Right atrium auricular region (tissue), 2 donors: Measurements from ENCODE around the gene GAK. TPM values are rescaled to one million over a fixed set of nuclear protein-coding genes. Genes with fewer than 3 reads are reported as not detected.

Source experiments
- DNase-seq: peaks from one replicate; pipeline ENCODE4 v3.0.0-alpha.2; 2019; ENCODE audit warnings: low spot score
- H3K27ac ChIP-seq, 2 donors: fragments of 200-600 bp; sonication (generic); 1 replicate in 1 of 2; 2 replicates in 1 of 2; pipeline ENCODE4 v1.5.1; 2016 to 2019
- H3K27me3 ChIP-seq, 2 donors: fragments of 200-600 bp; sonication (generic); one replicate each; pipeline versions ENCODE4 v1.5.1 to v1.6.0; 2017 to 2019
- H3K36me3 ChIP-seq: fragments of 200-600 bp; sonication (generic); one replicate; pipeline ENCODE4 v1.5.1; 2016
- H3K4me1 ChIP-seq, 2 donors: fragments of 200-600 bp; sonication (generic); one replicate each; pipeline versions ENCODE4 v1.5.1 to v1.6.0; 2017 to 2019
- H3K4me3 ChIP-seq, 2 donors: fragments of 200-600 bp; sonication (generic); 1 replicate in 1 of 2; 2 replicates in 1 of 2; pipeline ENCODE4 v1.5.1; 2017 to 2019; ENCODE audit warnings: mild to moderate bottlenecking in 1 of 2, moderate library complexity in 1 of 2
- H3K9me3 ChIP-seq, 2 donors: fragments of 200-600 bp; sonication (generic); one replicate each; pipeline ENCODE4 v1.5.1; 2019
- total RNA-seq, 2 donors: library from RNA; depleted of rRNA; stranded (reverse); fragments of >200 nt; gene quantifications; one replicate each; pipeline ENCODE4 v1.1.0, GENCODE V29; 2016
- TF ChIP-seq, protein P1 (sequence below), 2 donors: fragments of 200-600 bp; sonication (generic); IDR thresholded peaks; one replicate each; pipeline ENCODE4 v1.5.1; 2019; ENCODE audit warnings: antibody characterized with exemption in 2 of 2

GAK gene
- total RNA-seq, 2 donors from 2014 or later: 27.8 to 52.2 TPM

DNA sequence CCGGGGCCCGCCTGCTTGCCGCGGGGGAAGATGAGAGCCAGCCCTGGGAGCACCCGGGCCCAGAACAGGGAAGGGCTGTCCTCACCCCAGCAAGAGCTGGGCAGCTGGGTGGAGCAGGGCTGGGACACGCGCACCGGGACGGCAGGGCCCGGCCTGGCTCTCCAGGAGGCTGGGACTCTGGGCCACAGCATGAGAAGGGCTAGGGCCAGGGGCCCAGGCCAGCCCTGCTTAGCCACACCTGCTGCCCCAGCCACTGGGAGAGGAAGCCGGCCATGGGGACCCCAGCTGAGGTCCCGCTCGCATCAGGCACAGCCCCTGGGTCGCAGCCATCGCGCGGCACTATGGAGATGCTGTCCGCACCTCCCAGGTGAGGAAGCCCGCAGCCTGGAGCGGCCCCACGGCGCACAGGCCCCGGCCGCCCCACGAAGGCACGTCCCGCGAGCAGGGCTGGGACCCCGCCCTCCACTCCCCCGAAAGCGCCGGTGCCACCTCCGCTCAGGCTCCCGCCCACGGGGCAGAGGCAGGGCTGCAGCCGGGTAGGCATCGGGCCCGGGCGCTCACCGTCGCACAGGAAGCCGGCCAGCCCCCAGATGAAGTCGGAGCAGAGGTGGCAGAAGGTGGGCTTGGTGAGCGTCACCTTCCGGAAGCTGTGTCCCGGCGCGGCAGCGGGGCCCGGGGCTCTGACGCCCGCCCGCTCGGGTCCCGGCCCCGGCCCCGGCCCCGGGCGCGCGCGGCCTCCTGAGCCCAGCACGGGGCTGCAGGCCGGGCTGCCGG is 40.7 kb upstream of the GAK start:
- no peak for DNase-seq
- TF ChIP-seq, protein P1, sequence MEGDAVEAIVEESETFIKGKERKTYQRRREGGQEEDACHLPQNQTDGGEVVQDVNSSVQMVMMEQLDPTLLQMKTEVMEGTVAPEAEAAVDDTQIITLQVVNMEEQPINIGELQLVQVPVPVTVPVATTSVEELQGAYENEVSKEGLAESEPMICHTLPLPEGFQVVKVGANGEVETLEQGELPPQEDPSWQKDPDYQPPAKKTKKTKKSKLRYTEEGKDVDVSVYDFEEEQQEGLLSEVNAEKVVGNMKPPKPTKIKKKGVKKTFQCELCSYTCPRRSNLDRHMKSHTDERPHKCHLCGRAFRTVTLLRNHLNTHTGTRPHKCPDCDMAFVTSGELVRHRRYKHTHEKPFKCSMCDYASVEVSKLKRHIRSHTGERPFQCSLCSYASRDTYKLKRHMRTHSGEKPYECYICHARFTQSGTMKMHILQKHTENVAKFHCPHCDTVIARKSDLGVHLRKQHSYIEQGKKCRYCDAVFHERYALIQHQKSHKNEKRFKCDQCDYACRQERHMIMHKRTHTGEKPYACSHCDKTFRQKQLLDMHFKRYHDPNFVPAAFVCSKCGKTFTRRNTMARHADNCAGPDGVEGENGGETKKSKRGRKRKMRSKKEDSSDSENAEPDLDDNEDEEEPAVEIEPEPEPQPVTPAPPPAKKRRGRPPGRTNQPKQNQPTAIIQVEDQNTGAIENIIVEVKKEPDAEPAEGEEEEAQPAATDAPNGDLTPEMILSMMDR (IDR thresholded peaks at IDR 0.05): no peak
- no peaks in the 10 kb centered on the region for H3K27me3 ChIP-seq
- peak overlapping the region; percentile 72 to 80 for H3K4me3 ChIP-seq
- H3K36me3 ChIP-seq: no peaks in the 10 kb centered on the region
- H3K4me1 ChIP-seq: peaks cover 0 to 31% of the 10 kb centered on the region in 2 donors
- H3K9me3 ChIP-seq: no peaks in the 10 kb centered on the region
- H3K27ac ChIP-seq: peak overlapping the region in 1 of 2 donors; percentile 21

DNA sequence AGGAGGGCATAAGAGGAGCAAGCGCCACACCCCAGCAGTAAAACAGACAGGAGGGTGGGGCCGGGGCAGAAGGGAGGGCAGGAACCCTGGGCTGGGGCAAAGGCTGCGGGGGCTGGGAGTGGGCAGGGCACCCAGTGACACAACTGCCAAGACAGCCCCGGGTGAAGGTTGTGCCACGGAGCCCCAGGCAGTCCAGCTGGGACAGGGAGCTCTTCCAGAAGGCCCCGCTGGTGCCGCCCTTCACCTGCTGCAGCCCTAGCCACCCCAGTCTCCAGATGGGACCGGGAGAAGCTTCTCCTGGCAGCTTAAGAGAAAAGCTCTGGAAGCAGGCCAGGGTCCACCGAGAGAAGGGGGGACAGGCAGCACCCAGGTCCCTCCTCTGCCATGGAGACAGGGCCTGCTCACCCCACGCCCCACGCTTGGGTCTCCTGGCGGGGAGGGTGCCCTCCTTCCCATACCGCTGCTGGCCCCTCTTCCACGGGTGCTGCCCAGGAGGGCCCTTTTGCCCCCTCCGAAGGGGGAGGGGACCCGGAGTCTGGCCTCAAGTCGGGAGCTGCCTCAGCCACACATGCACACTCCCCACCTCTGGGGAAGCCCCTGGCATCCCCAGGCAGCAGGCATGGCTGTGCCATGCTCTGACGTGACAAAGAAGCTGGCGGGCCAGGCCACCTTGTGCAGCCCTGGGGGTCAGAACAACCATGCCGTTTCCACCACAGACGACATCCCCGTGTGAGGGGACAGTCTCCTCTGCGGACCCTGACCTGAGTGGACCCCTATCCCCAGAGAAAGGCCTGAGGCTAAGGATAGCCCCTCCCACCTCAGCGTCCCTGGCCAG is 39.8 kb upstream of the GAK start:
- TF ChIP-seq, protein P1 (IDR thresholded peaks at IDR 0.05): no peak
- no peaks in the 10 kb centered on the region for H3K36me3 ChIP-seq
- DNase-seq: no peak

DNA sequence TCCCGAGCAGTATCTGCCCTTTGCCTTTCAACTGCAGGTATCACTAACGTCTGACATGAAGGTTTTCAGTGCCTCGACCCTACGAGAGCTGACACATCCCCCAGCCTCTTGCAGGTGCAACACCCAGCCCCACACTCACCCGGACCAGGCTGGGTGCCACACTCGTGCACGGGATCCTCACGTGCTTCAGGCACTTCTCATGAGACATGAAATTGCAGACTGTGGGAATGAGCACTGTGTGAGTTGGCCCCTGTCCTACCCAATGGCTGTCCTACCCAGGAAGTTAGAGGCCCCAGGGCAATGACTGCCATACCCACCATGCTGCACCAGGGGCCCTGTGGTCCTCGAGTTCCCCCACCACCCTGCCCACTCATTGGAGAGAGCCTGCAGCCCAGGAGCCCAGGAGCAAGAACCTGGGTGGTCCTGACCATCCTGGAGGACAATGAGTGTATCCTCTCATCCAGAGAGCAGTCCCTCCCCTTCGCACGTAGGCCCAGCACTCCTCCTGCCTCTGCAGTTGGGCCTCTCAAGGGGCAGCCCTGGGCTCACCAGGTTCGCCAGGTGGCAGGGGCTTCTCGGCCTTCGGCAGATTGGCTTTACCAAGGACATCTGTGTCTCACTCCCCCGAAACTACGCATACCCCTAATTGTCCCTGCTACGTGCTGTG is 38.9 kb upstream of the GAK start:
- no peak overlapping the region for H3K27ac ChIP-seq
- H3K9me3 ChIP-seq: no peaks in the 10 kb centered on the region
- H3K4me1 ChIP-seq: peaks cover 0 to 37% of the 10 kb centered on the region in 2 donors
- no peak overlapping the region for H3K4me3 ChIP-seq
- no peak for DNase-seq
- TF ChIP-seq, protein P1 (IDR thresholded peaks at IDR 0.05): no peak
- no peaks in the 10 kb centered on the region for H3K36me3 ChIP-seq
- H3K27me3 ChIP-seq: no peaks in the 10 kb centered on the region

More for the DNA sequence above, 39.8 kb upstream of the GAK start:
- H3K4me3 ChIP-seq: peak overlapping the region in 1 of 2 donors; percentile 80
- no peaks in the 10 kb centered on the region for H3K27me3 ChIP-seq
- H3K4me1 ChIP-seq: peaks cover 0 to 37% of the 10 kb centered on the region in 2 donors
- no peak overlapping the region for H3K27ac ChIP-seq
- no peaks in the 10 kb centered on the region for H3K9me3 ChIP-seq

DNA sequence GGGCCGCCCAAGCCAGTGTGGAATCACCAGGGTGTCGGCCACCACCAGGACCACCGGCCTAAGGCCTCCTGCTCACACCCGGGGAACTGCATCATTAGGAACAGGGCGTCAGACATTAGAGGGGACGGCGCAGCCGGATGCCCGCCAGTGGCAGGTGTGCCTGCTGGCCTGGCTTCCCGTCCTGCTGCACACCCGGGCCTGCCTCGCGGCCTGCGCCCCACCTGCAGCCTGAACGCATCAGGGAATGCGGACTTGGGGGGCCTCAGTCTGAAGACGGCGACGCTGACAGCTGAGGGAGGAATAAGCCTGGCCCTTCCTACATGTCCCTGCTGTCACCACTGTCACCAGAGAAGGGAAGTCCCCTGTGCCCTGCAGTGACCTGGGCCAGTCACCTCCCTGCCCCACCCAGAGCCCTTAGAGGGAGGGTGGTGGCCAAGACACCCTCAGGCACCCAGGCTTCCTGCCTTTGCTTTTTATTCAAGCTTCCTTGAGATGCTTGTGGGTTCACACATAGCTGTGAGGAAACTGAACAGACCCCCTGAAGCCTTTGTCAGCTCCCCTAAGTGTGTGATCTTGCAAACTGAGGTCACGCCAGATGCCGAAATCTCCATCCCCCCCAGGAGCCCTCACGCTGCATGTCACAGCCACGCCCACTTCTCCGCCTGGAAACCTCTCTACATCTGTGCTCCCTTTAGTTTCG is 38.1 kb upstream of the GAK start:
- peaks cover 0 to 37% of the 10 kb centered on the region in 2 donors for H3K4me1 ChIP-seq

More for the DNA sequence above, 38.1 kb upstream of the GAK start:
- Histone ChIP-seq H3K36me3 (no peaks in the 10 kb centered on the region), H3K9me3 (no peaks in the 10 kb centered on the region), H3K4me3 (no peak overlapping the region), H3K27ac (no peak overlapping the region), H3K27me3 (no peaks in the 10 kb centered on the region)
- no peak for DNase-seq
- TF ChIP-seq, protein P1 (IDR thresholded peaks at IDR 0.05): no peak
